GM18951 (cell line): Measurements from ENCODE around the gene POU6F2.

ENCODE experiments used
- POLR2A ChIP-seq: IDR thresholded peaks from 4 replicates; pipeline ENCODE4 v1.6.1; 2011; ENCODE audit warnings: mild to moderate bottlenecking; ENCODE audit not compliant: insufficient read length, insufficient read depth; ENCODE audit errors: extremely low read depth
- in situ Hi-C: fragments of 300-500 bp; cut with MboI; formaldehyde crosslinking; loops from one replicate; pipeline ENCODE4 v1.12.0; 2022; ENCODE audit warnings: low sequenced_read_pairs, mixed read lengths, inconsistent platforms; ENCODE audit not compliant: unreplicated experiment

POU6F2 gene

GRCh38 chr7:39202041-39202440 is 224.3 kb downstream of the POU6F2 start:
- in situ Hi-C loops, result no loop called here
- TF ChIP-seq POLR2A, result no peak

- TF ChIP-seq POLR2A, result no peak
- in situ Hi-C loops, result no loop called here
Measured at GRCh38 chr7:39210362-39210761, 232.7 kb downstream of the POU6F2 start.

GRCh38 chr7:39211581-39211980 is 233.9 kb downstream of the POU6F2 start:
- in situ Hi-C loops, result no loop called here
- TF ChIP-seq POLR2A, result no peak

GRCh38 chr7:39212876-39213275 is 235.2 kb downstream of the POU6F2 start:
- in situ Hi-C loops, result no loop called here
- no peak for TF ChIP-seq POLR2A

- in situ Hi-C loops, result no loop called here
- no peak for TF ChIP-seq POLR2A
Measured at GRCh38 chr7:39217783-39218182, 240.1 kb downstream of the POU6F2 start.

GRCh38 chr7:39219869-39220268 is 242.2 kb downstream of the POU6F2 start:
- no peak for TF ChIP-seq POLR2A
- in situ Hi-C loops, result no loop called here

- in situ Hi-C loops, result no loop called here
- no peak for TF ChIP-seq POLR2A
Measured at GRCh38 chr7:39221901-39222300, 244.2 kb downstream of the POU6F2 start.

GRCh38 chr7:39228946-39229345 is 251.2 kb downstream of the POU6F2 start:
- TF ChIP-seq POLR2A, result no peak
- in situ Hi-C loops, result no loop called here

GRCh38 chr7:39233851-39234529 is 256.3 kb downstream of the POU6F2 start:
- in situ Hi-C loops, result no loop called here
- TF ChIP-seq POLR2A, result no peak

GRCh38 chr7:39238234-39238869 is 260.6 kb downstream of the POU6F2 start:
- no peak for TF ChIP-seq POLR2A
- in situ Hi-C loops, result no loop called here

GRCh38 chr7:39240864-39241263 is 263.2 kb downstream of the POU6F2 start:
- in situ Hi-C loops, result no loop called here
- TF ChIP-seq POLR2A, result no peak

- in situ Hi-C loops, result no loop called here
- no peak for TF ChIP-seq POLR2A
Measured at GRCh38 chr7:39247576-39247975, 269.9 kb downstream of the POU6F2 start.

- in situ Hi-C loops, result no loop called here
- TF ChIP-seq POLR2A, result no peak
Measured at GRCh38 chr7:39248041-39248691, 270.5 kb downstream of the POU6F2 start.

- TF ChIP-seq POLR2A, result no peak
- in situ Hi-C loops, result no loop called here
Measured at GRCh38 chr7:39248692-39249090, 271.0 kb downstream of the POU6F2 start.

GRCh38 chr7:39249635-39250152 is 272.0 kb downstream of the POU6F2 start:
- in situ Hi-C loops, result no loop called here

More at GRCh38 chr7:39249635-39250152, 272.0 kb downstream of the POU6F2 start:
- no peak for TF ChIP-seq POLR2A
